HepG2 (cell line): ENCODE measurements around the gene NACC2. TPM values are rescaled to one million over a fixed set of nuclear protein-coding genes. Genes with fewer than 3 reads are reported as not detected.

ENCODE experiments used
- BRD4 ChIP-seq: sonication (generic); formaldehyde crosslinking; IDR thresholded peaks from 2 replicates; pipeline ENCODE4 v1.4.0; 2020; ENCODE audit warnings: missing genetic modification reagents
- CEBPZ ChIP-seq: IDR thresholded peaks from 2 replicates; pipeline ENCODE4 v1.6.1; 2012; ENCODE audit warnings: low read length, improper control_type of control experiment
- CENPBD1 ChIP-seq: sonication (generic); formaldehyde crosslinking; IDR thresholded peaks from 2 replicates; pipeline ENCODE4 v1.8.0; 2022; ENCODE audit warnings: missing genetic modification reagents, low read depth, mild to moderate bottlenecking, borderline replicate concordance
- GABPA ChIP-seq, 2 experiments: IDR thresholded peaks; 2 replicates each; pipeline ENCODE4 v1.6.1; 2011 to 2016; ENCODE audit warnings: low read depth in 2 of 2, low read length in 1 of 2, missing biosample characterization in 1 of 2, missing genetic modification characterization in 1 of 2
- HOXA9 ChIP-seq: sonication (generic); formaldehyde crosslinking; IDR thresholded peaks from 2 replicates; pipeline ENCODE4 v1.8.1; 2022; ENCODE audit warnings: missing genetic modification reagents, mild to moderate bottlenecking, moderate library complexity, borderline replicate concordance
- HOXD1 ChIP-seq: sonication (generic); formaldehyde crosslinking; IDR thresholded peaks from 2 replicates; pipeline ENCODE4 v1.5.0; 2020; ENCODE audit warnings: missing genetic modification reagents
- ONECUT2 ChIP-seq: sonication (generic); formaldehyde crosslinking; IDR thresholded peaks from 2 replicates; pipeline ENCODE4 v1.4.0; 2020; ENCODE audit warnings: missing genetic modification reagents
- PHF20 ChIP-seq: sonication (generic); formaldehyde crosslinking; IDR thresholded peaks from 2 replicates; pipeline ENCODE4 v1.5.0; 2020; ENCODE audit warnings: mild to moderate bottlenecking, missing genetic modification reagents
- RBM39 ChIP-seq: fragments of 200-400 bp; formaldehyde crosslinking; IDR thresholded peaks from one replicate; pipeline ENCODE4 v1.6.1; 2018; ENCODE audit warnings: antibody characterized with exemption, mild to moderate bottlenecking, low read depth, low read length; ENCODE audit not compliant: poor library complexity, severe bottlenecking
- SALL1 ChIP-seq: sonication (generic); formaldehyde crosslinking; IDR thresholded peaks from 2 replicates; pipeline ENCODE4 v1.8.0; 2022; ENCODE audit warnings: mild to moderate bottlenecking, missing genetic modification reagents
- TOE1 ChIP-seq: sonication (generic); formaldehyde crosslinking; IDR thresholded peaks from 2 replicates; pipeline ENCODE4 v1.4.0; 2020; ENCODE audit warnings: mild to moderate bottlenecking, missing genetic modification reagents
- ZBTB20 ChIP-seq: sonication (generic); formaldehyde crosslinking; IDR thresholded peaks from 2 replicates; pipeline ENCODE4 v1.8.1; 2023; ENCODE audit warnings: missing genetic modification reagents, low read depth, mild to moderate bottlenecking, borderline replicate concordance
- ZFP82 ChIP-seq: sonication (generic); formaldehyde crosslinking; IDR thresholded peaks from 2 replicates; pipeline ENCODE4 v1.5.1; 2020; ENCODE audit warnings: mild to moderate bottlenecking, missing genetic modification reagents, borderline replicate concordance
- ZMYM2 ChIP-seq: sonication (generic); formaldehyde crosslinking; IDR thresholded peaks from 2 replicates; pipeline ENCODE4 v1.8.0; 2022; ENCODE audit warnings: mild to moderate bottlenecking, missing genetic modification reagents
- ZNF205 ChIP-seq: IDR thresholded peaks from 2 replicates; pipeline ENCODE4 v1.6.1; 2018; ENCODE audit warnings: missing biosample characterization, missing genetic modification reagents
- ZNF292 ChIP-seq: sonication (generic); formaldehyde crosslinking; IDR thresholded peaks from 2 replicates; pipeline ENCODE4 v1.8.1; 2022; ENCODE audit warnings: mild to moderate bottlenecking, low read depth, missing genetic modification reagents, borderline replicate concordance
- ZNF496 ChIP-seq: sonication (generic); formaldehyde crosslinking; IDR thresholded peaks from 2 replicates; pipeline ENCODE4 v1.8.1; 2023; ENCODE audit warnings: mild to moderate bottlenecking, moderate library complexity, missing genetic modification reagents; ENCODE audit not compliant: insufficient replicate concordance
- ZNF530 ChIP-seq: sonication (generic); formaldehyde crosslinking; IDR thresholded peaks from 2 replicates; pipeline ENCODE4 v1.5.0; 2020; ENCODE audit warnings: low read depth, mild to moderate bottlenecking, missing genetic modification reagents
- ZNF552 ChIP-seq: sonication (generic); formaldehyde crosslinking; IDR thresholded peaks from 2 replicates; pipeline ENCODE4 v1.9.0; 2022; ENCODE audit warnings: missing genetic modification reagents, mild to moderate bottlenecking, borderline replicate concordance
- ZNF567 ChIP-seq: sonication (generic); formaldehyde crosslinking; IDR thresholded peaks from 2 replicates; pipeline ENCODE4 v1.8.1; 2023; ENCODE audit warnings: mild to moderate bottlenecking, missing genetic modification reagents, borderline replicate concordance
- ZNF572 ChIP-seq: sonication (generic); formaldehyde crosslinking; IDR thresholded peaks from 2 replicates; pipeline ENCODE4 v1.5.1; 2020; ENCODE audit warnings: mild to moderate bottlenecking, missing genetic modification reagents
- ZXDC ChIP-seq: sonication (generic); formaldehyde crosslinking; IDR thresholded peaks from 2 replicates; pipeline ENCODE4 v1.5.0; 2020; ENCODE audit warnings: mild to moderate bottlenecking, missing genetic modification reagents
- polyA plus RNA-seq, 8 experiments: library from polyadenylated mRNA; depleted of rRNA in 3 of 8; stranded (reverse) in 7 of 8; unstranded in 1 of 8; fragments of >200 nt; fragmentation: Illumina TruSeq in 4 of 8; extraction: Trizol in 4 of 8; gene quantifications; 2 replicates each; pipeline versions ENCODE4 v1.2.1 to v1.2.3, GENCODE V29; 2011 to 2016; ENCODE audit warnings: low read depth in 4 of 8, missing spikeins in 1 of 8, mixed read lengths in 1 of 8; ENCODE audit not compliant: insufficient read depth in 1 of 8
- total RNA-seq, 5 experiments: library from RNA; depleted of rRNA; stranded (reverse); fragments of >200 nt; fragmentation: Illumina TruSeq; extraction: Trizol; gene quantifications; 2 replicates each; pipeline ENCODE4 v1.2.3, GENCODE V29; 2016; ENCODE audit warnings: low read depth in 1 of 5

NACC2 gene
- total and polyA plus RNA-seq, 2 of the 13 experiments (the other 11 are each of a cell fraction or from before 2014, with no cell fraction given), result 5.9 to 12.3 TPM

GRCh38 chr9:135992486-135993408 lies 102.3 kb downstream of the NACC2 start (continued):
- TF ChIP-seq ZNF552 (CRISPR knock-in tag) (peak; percentile 6; the same call in 1 of the 2 replicates), RBM39 (no peak), PHF20 (CRISPR knock-in tag) (peak; percentile 49; the same call in 1 of the 2 replicates), ZMYM2 (no peak), ONECUT2 (0 out of 2 replicates have a peak, but pooled peaks have one; percentile 11), ZNF572 (CRISPR knock-in tag) (0 out of 2 replicates have a peak, but pooled peaks have one; percentile 36), ZNF496 (CRISPR knock-in tag) (no peak), SALL1 (CRISPR knock-in tag) (peak; percentile 21; the same call in 1 of the 2 replicates), HOXA9 (CRISPR knock-in tag) (no peak; the same call in 1 of the 2 replicates), ZNF530 (no peak), ZNF205 (CRISPR knock-in tag) (no peak), ZFP82 (CRISPR knock-in tag) (no peak), CENPBD1 (CRISPR knock-in tag) (no peak), BRD4 (CRISPR knock-in tag) (no peak; the same call in none of the 2 replicates), GABPA (IDR thresholded peaks at IDR 0.05; ENCODE audit: low read depth, low read length) (no peak), GABPA (CRISPR knock-in tag; IDR thresholded peaks at IDR 0.05; ENCODE audit: low read depth) (peak; percentile 50; the same call in 1 of the 2 replicates), CEBPZ (no peak), ZNF567 (CRISPR knock-in tag) (no peak), ZXDC (CRISPR knock-in tag) (no peak), TOE1 (CRISPR knock-in tag) (no peak), HOXD1 (CRISPR knock-in tag) (peak; percentile 69; the same call in 1 of the 2 replicates), ZNF292 (CRISPR knock-in tag) (peak; percentile 68), ZBTB20 (CRISPR knock-in tag) (peak; percentile 60; the same call in 1 of the 2 replicates)
